Neural crest cell (in vitro differentiated cells): ENCODE data around the gene TRMT2A. TPM values are rescaled to one million over a fixed set of nuclear protein-coding genes. Genes with fewer than 3 reads are reported as not detected.

Experiments
- DNase-seq: peaks from one replicate; pipeline ENCODE4 v3.0.0; 2021; ENCODE audit warnings: low read depth, mixed read lengths, low spot score
- H3K27ac Mint-ChIP-seq: one replicate; pipeline ENCODE4 v1.8.0; 2021; ENCODE audit warnings: mild to moderate bottlenecking, mixed read lengths; ENCODE audit not compliant: unreplicated experiment
- H3K27me3 Mint-ChIP-seq: 2 replicates; pipeline ENCODE4 v1.8.0; 2021; ENCODE audit warnings: low read depth, mild to moderate bottlenecking, mixed read lengths
- H3K36me3 Mint-ChIP-seq: 2 replicates; pipeline ENCODE4 v1.8.0; 2021; ENCODE audit warnings: low read depth, mild to moderate bottlenecking, mixed read lengths
- H3K4me1 Mint-ChIP-seq: 2 replicates; pipeline ENCODE4 v1.8.0; 2021; ENCODE audit warnings: mixed read lengths
- H3K4me3 Mint-ChIP-seq: one replicate; pipeline ENCODE4 v1.8.0; 2021; ENCODE audit warnings: mild to moderate bottlenecking, mixed read lengths
- H3K9me3 Mint-ChIP-seq: 2 replicates; pipeline ENCODE4 v1.8.0; 2021; ENCODE audit warnings: mixed read lengths
- CTCF ChIP-seq: fragments of 200-600 bp; sonication (generic); conservative IDR thresholded peaks from 2 replicates; pipeline ENCODE4 v1.5.0; 2021; ENCODE audit warnings: antibody characterized with exemption, mild to moderate bottlenecking
- total RNA-seq: library from RNA; stranded (reverse); gene quantifications from 2 replicates; pipeline ENCODE4 v1.2.1, GENCODE V29; 2021

TRMT2A gene
- total RNA-seq, 1 donor from 2014 or later = 77.7 TPM

DNA sequence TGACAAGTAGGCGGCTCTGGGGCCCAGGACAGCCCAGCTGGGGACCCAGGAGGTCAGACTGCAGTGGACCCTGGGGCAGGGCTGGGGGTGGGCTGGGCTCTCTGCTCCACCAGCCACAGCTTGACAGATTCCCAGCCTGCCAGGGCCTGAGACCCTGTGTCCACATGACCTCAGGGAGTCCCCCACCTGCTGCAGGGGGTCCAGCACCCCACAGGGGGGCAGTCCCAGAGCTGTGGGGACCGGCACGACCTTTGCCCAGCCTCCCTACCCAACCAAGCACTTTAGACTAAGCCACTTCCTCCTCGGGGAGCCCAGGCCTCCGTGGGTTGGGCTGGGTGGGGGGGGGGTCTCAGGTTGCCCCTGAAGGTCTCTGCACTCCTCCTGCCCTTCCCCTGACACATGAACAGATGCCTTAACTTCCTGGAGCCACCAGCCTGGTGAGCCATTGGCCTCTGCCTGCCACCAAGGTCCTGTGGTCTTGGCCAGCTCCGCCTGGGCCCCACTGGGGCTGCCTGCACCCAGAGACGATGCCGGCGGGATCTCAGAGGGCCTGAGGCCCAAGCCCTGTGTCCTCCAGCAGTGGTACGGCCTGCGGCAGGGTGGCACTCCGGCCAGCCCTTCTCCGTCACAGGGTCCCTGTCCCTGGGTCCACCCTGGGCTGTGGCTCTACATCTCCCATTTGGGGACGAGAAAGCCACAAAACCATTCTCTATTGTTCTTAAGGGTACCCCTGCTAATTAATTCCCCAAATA is 30.4 kb upstream of the TRMT2A start:
- TF ChIP-seq CTCF = no peak
- Mint-ChIP-seq H3K27ac (no peak overlapping the region), H3K27me3 (no peaks in the 10 kb centered on the region), H3K4me3 (no peak overlapping the region), H3K36me3 (no peaks in the 10 kb centered on the region), H3K4me1 (peaks cover 6% of the 10 kb centered on the region), H3K9me3 (no peaks in the 10 kb centered on the region)
- DNase-seq = no peak

DNA sequence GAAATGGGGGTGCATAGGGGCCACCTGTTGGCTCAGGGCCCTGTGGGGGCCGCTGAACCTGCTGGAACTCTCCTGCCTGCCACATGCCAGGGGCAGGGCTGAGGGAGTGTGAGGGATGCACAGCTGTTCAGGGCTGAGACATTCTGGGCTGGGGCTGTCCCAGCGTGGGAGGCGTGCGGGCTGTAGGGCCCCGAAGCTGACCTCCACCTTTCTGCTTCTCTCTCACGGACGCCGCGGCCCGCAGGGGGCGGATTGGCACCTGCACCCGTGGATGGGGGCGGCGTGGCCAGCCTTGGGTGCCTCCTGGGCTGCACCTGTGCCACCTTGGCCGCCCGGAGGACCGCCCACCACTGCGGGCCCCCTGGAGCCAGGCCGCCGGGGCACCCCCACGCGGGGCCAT is 29.8 kb upstream of the TRMT2A start:
- peak overlapping the region; percentile 27 for H3K27ac Mint-ChIP-seq
- TF ChIP-seq CTCF = no peak

GRCh38 chr22:20145832-20146223 is 28.8 kb upstream of the TRMT2A start:
- Mint-ChIP-seq H3K4me3 (no peak overlapping the region), H3K4me1 (no peaks in the 10 kb centered on the region), H3K36me3 (no peaks in the 10 kb centered on the region), H3K27ac (no peak overlapping the region), H3K9me3 (no peaks in the 10 kb centered on the region), H3K27me3 (no peaks in the 10 kb centered on the region)
- no peak for DNase-seq
- TF ChIP-seq CTCF = no peak

More for the DNA sequence above, 29.8 kb upstream of the TRMT2A start:
- no peak for DNase-seq
- H3K4me1 Mint-ChIP-seq = peaks cover 6% of the 10 kb centered on the region
- H3K27me3 Mint-ChIP-seq = no peaks in the 10 kb centered on the region
- H3K9me3 Mint-ChIP-seq = no peaks in the 10 kb centered on the region
- H3K36me3 Mint-ChIP-seq = no peaks in the 10 kb centered on the region
- H3K4me3 Mint-ChIP-seq = peak overlapping the region; percentile 23

- H3K9me3 Mint-ChIP-seq = no peaks in the 10 kb centered on the region
- no peak overlapping the region for H3K4me3 Mint-ChIP-seq
- no peaks in the 10 kb centered on the region for H3K4me1 Mint-ChIP-seq
- no peak overlapping the region for H3K27ac Mint-ChIP-seq
- no peak for TF ChIP-seq CTCF
- no peak for DNase-seq
- no peaks in the 10 kb centered on the region for H3K27me3 Mint-ChIP-seq
- H3K36me3 Mint-ChIP-seq = no peaks in the 10 kb centered on the region
Measured at GRCh38 chr22:20145206-20145831, 28.3 kb upstream of the TRMT2A start.

DNA sequence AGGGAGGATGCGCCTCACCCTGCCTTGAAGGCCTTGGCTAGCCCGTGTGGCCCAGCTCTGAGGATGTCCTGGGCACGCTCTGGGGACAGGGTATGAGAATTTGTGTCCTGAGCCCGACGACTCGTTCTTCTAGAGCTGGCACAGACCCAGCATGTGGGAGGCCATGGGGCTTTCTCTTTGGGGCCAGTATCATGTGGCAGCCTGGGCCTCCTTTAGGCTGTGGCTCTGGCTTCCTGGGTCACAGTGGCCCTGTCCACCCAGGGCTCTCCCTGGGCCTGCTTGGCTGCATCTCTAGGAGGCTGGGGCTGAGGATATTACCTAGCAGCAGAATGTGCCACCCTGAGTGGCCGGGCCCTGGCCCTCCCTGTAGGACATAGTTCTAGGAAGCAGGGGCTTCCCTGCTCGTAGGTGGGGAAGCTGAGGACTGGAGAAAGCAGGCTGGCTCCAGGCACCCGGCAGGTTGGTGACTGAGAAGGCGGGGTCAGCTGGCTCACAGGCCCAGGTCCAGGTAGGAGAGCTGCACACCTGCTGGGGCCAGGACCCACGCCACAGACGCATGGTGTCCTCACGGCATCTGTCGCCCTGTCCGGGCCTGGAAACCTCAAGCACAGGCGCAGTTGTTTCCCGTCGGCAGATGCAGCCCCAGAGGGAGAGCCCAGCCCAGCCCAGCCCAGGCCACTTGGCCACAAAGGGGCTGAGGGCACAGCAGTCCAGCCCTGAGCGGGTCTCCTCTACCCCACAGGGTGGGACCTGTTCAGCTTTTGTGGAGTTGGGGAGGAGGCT is 27.0 kb upstream of the TRMT2A start:
- no peaks in the 10 kb centered on the region for H3K9me3 Mint-ChIP-seq
- H3K4me1 Mint-ChIP-seq = no peaks in the 10 kb centered on the region
- DNase-seq = no peak
- TF ChIP-seq CTCF = no peak
- H3K27ac Mint-ChIP-seq = no peak overlapping the region
- no peak overlapping the region for H3K4me3 Mint-ChIP-seq
- no peaks in the 10 kb centered on the region for H3K36me3 Mint-ChIP-seq
- H3K27me3 Mint-ChIP-seq = no peaks in the 10 kb centered on the region
